ENCODE results near the gene ABLIM1. TPM values are rescaled to one million over a fixed set of nuclear protein-coding genes. Genes with fewer than 3 reads are reported as not detected.

The ABLIM1 gene
- total RNA-seq, 1 experiment from 2014 or later, result 274 TPM

DNA sequence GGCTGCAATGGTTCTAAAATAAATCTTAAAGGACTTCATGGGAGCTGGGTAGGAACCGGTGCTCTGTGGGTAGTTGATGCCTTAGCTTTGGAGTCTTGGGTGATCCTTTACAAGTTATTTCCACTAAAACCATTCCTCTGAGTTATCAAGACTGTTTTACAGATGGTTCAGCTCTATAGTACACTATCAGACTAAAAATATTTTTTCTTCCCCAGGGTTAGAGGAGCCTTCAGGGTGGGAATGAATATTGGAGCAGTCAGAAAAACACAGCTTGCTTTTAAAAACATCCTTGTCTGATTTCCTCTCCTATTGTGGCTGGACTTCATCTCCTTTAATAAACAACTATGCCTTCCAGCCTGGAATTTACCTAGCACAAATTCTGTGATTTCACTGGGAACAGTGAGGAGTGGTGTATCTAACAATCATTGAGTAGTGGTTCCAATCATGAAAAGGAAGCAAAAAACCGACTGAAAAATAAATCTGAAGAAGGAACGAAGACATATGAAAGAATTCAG, 151.1 kb downstream of the ABLIM1 start:
- no peak for ATAC-seq
- no TSS peak for BruUV-seq (replicated peaks)
- no peak overlapping the region for H3K4me3 ChIP-seq (ENCODE audit: low read depth in 2 of 2, low read length in 2 of 2)
- POLR2A ChIA-PET, result no interaction called here
- no peaks in the 10 kb centered on the region for H3K9me3 ChIP-seq (ENCODE audit: control insufficient read depth, insufficient read depth, low read depth, low read length)
- no peak overlapping the region for H3K27ac ChIP-seq (ENCODE audit: low read length)
- in situ Hi-C loops (cut with HindIII; ENCODE audit: low pct_unique_long_range_greater_than_20kb, low sequenced_read_pairs) (no loop called here), intact Hi-C loops (cut with micrococcal nuclease; ENCODE audit: unreplicated experiment) (no loop called here)
- no peaks in the 10 kb centered on the region; the same call in 1 of the 2 replicates for H3K36me3 ChIP-seq (ENCODE audit: control insufficient read depth, insufficient read depth, low read length)
- DNase-seq (ENCODE audit: low read depth, low spot score), result no peak
- CTCF ChIA-PET, result no interaction called here
- peaks cover 23% of the 10 kb centered on the region for H3K4me1 ChIP-seq (ENCODE audit: control insufficient read depth, insufficient read depth, low read length)
- H3K27me3 ChIP-seq (ENCODE audit: control insufficient read depth, insufficient read depth, low read length), result no peaks in the 10 kb centered on the region
- TF ChIP-seq REST (IDR thresholded peaks at IDR 0.05; ENCODE audit: insufficient read depth in 1 of 2, low read depth in 2 of 2, low read length in 1 of 2) (no peak), TCF7L2 (IDR thresholded peaks at IDR 0.05; ENCODE audit: low read depth, low read length) (no peak), CTCF (IDR thresholded peaks at IDR 0.05) (no peak), POLR2AphosphoS5 (IDR thresholded peaks at IDR 0.05; ENCODE audit: low read depth, low read length) (no peak), SIN3A (IDR thresholded peaks at IDR 0.05; ENCODE audit: borderline replicate concordance, insufficient read depth, low read depth, low read length) (no peak)

- intact Hi-C loops (cut with micrococcal nuclease; ENCODE audit: unreplicated experiment), result no loop called here
- Histone ChIP-seq H3K27me3 (ENCODE audit: control insufficient read depth, insufficient read depth, low read length) (no peaks in the 10 kb centered on the region), H3K9me3 (ENCODE audit: control insufficient read depth, insufficient read depth, low read depth, low read length) (no peaks in the 10 kb centered on the region), H3K36me3 (ENCODE audit: control insufficient read depth, insufficient read depth, low read length) (no peaks in the 10 kb centered on the region; the same call in 1 of the 2 replicates), H3K4me3 (ENCODE audit: low read depth in 2 of 2, low read length in 2 of 2) (no peak overlapping the region), H3K27ac (ENCODE audit: low read length) (no peak overlapping the region), H3K4me1 (ENCODE audit: control insufficient read depth, insufficient read depth, low read length) (peaks cover 23% of the 10 kb centered on the region)
- no peak for TF ChIP-seq REST (IDR thresholded peaks at IDR 0.05; ENCODE audit: insufficient read depth in 1 of 2, low read depth in 2 of 2, low read length in 1 of 2)
- CTCF ChIA-PET, result no interaction called here
- no TSS peak for BruUV-seq (replicated peaks)
- in situ Hi-C loops (cut with HindIII; ENCODE audit: low pct_unique_long_range_greater_than_20kb, low sequenced_read_pairs), result no loop called here
- DNase-seq (ENCODE audit: low read depth, low spot score) (no peak), ATAC-seq (no peak)
- POLR2A ChIA-PET, result no interaction called here
Measured at GRCh38 chr10:114504769-114505579, 153.1 kb downstream of the ABLIM1 start.

Data from Panc1 (cell line).